ENCODE data around the gene ERBB4. TPM values are rescaled to one million over a fixed set of nuclear protein-coding genes. Genes with fewer than 3 reads are reported as not detected.

Gene ERBB4
- total RNA-seq, 1 donor from 2014 or later: 9.2 TPM

- H3K4me3 Mint-ChIP-seq: no peak overlapping the region
- no peaks in the 10 kb centered on the region for H3K36me3 Mint-ChIP-seq
- H3K27me3 Mint-ChIP-seq (ENCODE audit: low read depth): no peaks in the 10 kb centered on the region
- peaks cover 10% of the 10 kb centered on the region for H3K4me1 Mint-ChIP-seq
- no peak overlapping the region for H3K27ac Mint-ChIP-seq
- no peaks in the 10 kb centered on the region for H3K9me3 Mint-ChIP-seq
- DNase-seq (ENCODE audit: low spot score in 2 of 2, unreplicated experiment in 2 of 2): no peak
- no peak for TF ChIP-seq CTCF (IDR thresholded peaks at IDR 0.05; ENCODE audit: unreplicated experiment)
Observed at GRCh38 chr2:212034841-212035585, 503.6 kb downstream of the ERBB4 start.

GRCh38 chr2:212033888-212034287, 504.7 kb downstream of the ERBB4 start:
- DNase-seq (ENCODE audit: low spot score in 2 of 2, unreplicated experiment in 2 of 2): no peak
- Mint-ChIP-seq H3K27me3 (ENCODE audit: low read depth) (no peaks in the 10 kb centered on the region), H3K36me3 (no peaks in the 10 kb centered on the region), H3K4me1 (peaks cover 10% of the 10 kb centered on the region), H3K4me3 (no peak overlapping the region), H3K27ac (no peak overlapping the region), H3K9me3 (no peaks in the 10 kb centered on the region)
- TF ChIP-seq CTCF (IDR thresholded peaks at IDR 0.05; ENCODE audit: unreplicated experiment): no peak

- peaks cover 4% of the 10 kb centered on the region for H3K4me1 Mint-ChIP-seq
- no peaks in the 10 kb centered on the region for H3K36me3 Mint-ChIP-seq
- DNase-seq (ENCODE audit: low spot score in 2 of 2, unreplicated experiment in 2 of 2): no peak
- TF ChIP-seq CTCF (IDR thresholded peaks at IDR 0.05; ENCODE audit: unreplicated experiment): no peak
- no peaks in the 10 kb centered on the region for H3K27me3 Mint-ChIP-seq (ENCODE audit: low read depth)
- no peak overlapping the region for H3K27ac Mint-ChIP-seq
- H3K9me3 Mint-ChIP-seq: no peaks in the 10 kb centered on the region
- no peak overlapping the region for H3K4me3 Mint-ChIP-seq
Observed at GRCh38 chr2:212032536-212033219, 505.9 kb downstream of the ERBB4 start.

- no peak for TF ChIP-seq CTCF (IDR thresholded peaks at IDR 0.05; ENCODE audit: unreplicated experiment)
- no peak overlapping the region for H3K27ac Mint-ChIP-seq
- H3K4me1 Mint-ChIP-seq: no peaks in the 10 kb centered on the region
- no peak overlapping the region for H3K4me3 Mint-ChIP-seq
- no peaks in the 10 kb centered on the region for H3K36me3 Mint-ChIP-seq
- no peaks in the 10 kb centered on the region for H3K9me3 Mint-ChIP-seq
- no peaks in the 10 kb centered on the region for H3K27me3 Mint-ChIP-seq (ENCODE audit: low read depth)
- no peak for DNase-seq (ENCODE audit: low spot score in 2 of 2, unreplicated experiment in 2 of 2)
Observed at GRCh38 chr2:212032032-212032431, 506.6 kb downstream of the ERBB4 start.

GRCh38 chr2:212030709-212031108, 507.9 kb downstream of the ERBB4 start:
- no peak for DNase-seq (ENCODE audit: low spot score in 2 of 2, unreplicated experiment in 2 of 2)
- Mint-ChIP-seq H3K36me3 (no peaks in the 10 kb centered on the region), H3K27me3 (ENCODE audit: low read depth) (no peaks in the 10 kb centered on the region), H3K4me1 (no peaks in the 10 kb centered on the region), H3K9me3 (no peaks in the 10 kb centered on the region), H3K4me3 (no peak overlapping the region), H3K27ac (no peak overlapping the region)
- no peak for TF ChIP-seq CTCF (IDR thresholded peaks at IDR 0.05; ENCODE audit: unreplicated experiment)
